Keratinocyte (primary cell): ENCODE data around the gene NAMPT. TPM values are rescaled to one million over a fixed set of nuclear protein-coding genes. Genes with fewer than 3 reads are reported as not detected.
A peak's percentile ranks its signal among the peaks of the same experiment; 100 is the strongest.

ENCODE experiments used
- DNase-seq: peaks from one replicate; pipeline ENCODE4 v3.0.0-alpha.2; 2011; ENCODE audit warnings: low read depth, missing footprints, low spot score
- FAIRE-seq: peaks from 2 replicates; lab custom pipeline; 2011; peaks lifted over from hg19 to GRCh38; lab: Jason Lieb, UNC
- H2AFZ ChIP-seq: 2 replicates; pipeline ENCODE4 v1.6.0; 2012; ENCODE audit warnings: low read length, control low read depth, inconsistent platforms; ENCODE audit not compliant: control insufficient read depth
- H3K27ac ChIP-seq: 2 replicates; pipeline ENCODE4 v1.5.1; 2011; ENCODE audit warnings: low read length; ENCODE audit not compliant: control insufficient read depth, insufficient read depth
- H3K27me3 ChIP-seq: 3 replicates; pipeline ENCODE4 v1.6.0; 2011; ENCODE audit warnings: low read length; ENCODE audit not compliant: control insufficient read depth, insufficient read depth; ENCODE audit errors: extremely low read depth
- H3K36me3 ChIP-seq, 2 experiments: 2 replicates in 1 of 2; 3 replicates in 1 of 2; pipeline ENCODE4 v1.5.1; 2011; ENCODE audit warnings: low read length in 2 of 2, mild to moderate bottlenecking in 1 of 2; ENCODE audit not compliant: control insufficient read depth in 2 of 2, insufficient read depth in 2 of 2; ENCODE audit errors: extremely low read depth in 1 of 2
- H3K4me1 ChIP-seq: 3 replicates; pipeline ENCODE4 v1.5.1; 2011; ENCODE audit warnings: low read length; ENCODE audit not compliant: control insufficient read depth, insufficient read depth; ENCODE audit errors: extremely low read depth
- H3K4me2 ChIP-seq: 3 replicates; pipeline ENCODE4 v1.6.0; 2011; ENCODE audit warnings: low read depth, low read length; ENCODE audit not compliant: control insufficient read depth, insufficient read depth; ENCODE audit errors: extremely low read depth
- H3K4me3 ChIP-seq, 3 experiments: fragments of 200-600 bp in 1 of 3; sonication (generic) in 1 of 3; 2 replicates in 2 of 3; 3 replicates in 1 of 3; pipeline ENCODE4 v1.5.1; 2011 to 2016; ENCODE audit warnings: low read length in 3 of 3, mild to moderate bottlenecking in 3 of 3, control low read depth in 2 of 3, inconsistent platforms in 1 of 3, low read depth in 1 of 3, mixed read lengths in 1 of 3, mixed run types in 1 of 3, moderate library complexity in 1 of 3; ENCODE audit not compliant: control insufficient read depth in 2 of 3, insufficient read depth in 2 of 3; ENCODE audit errors: extremely low read depth in 1 of 3
- H3K79me2 ChIP-seq: 2 replicates; pipeline ENCODE4 v1.6.0; 2012; ENCODE audit warnings: low read length; ENCODE audit not compliant: control insufficient read depth, insufficient read depth
- H3K9ac ChIP-seq: 3 replicates; pipeline ENCODE4 v1.6.0; 2011; ENCODE audit warnings: low read length; ENCODE audit not compliant: control insufficient read depth, insufficient read depth; ENCODE audit errors: extremely low read depth
- H3K9me1 ChIP-seq: 3 replicates; pipeline ENCODE4 v1.6.0; 2011; ENCODE audit warnings: low read length; ENCODE audit not compliant: control insufficient read depth, insufficient read depth; ENCODE audit errors: extremely low read depth
- H3K9me3 ChIP-seq: 2 replicates; pipeline ENCODE4 v1.5.1; 2012; ENCODE audit warnings: low read depth, low read length; ENCODE audit not compliant: control insufficient read depth
- H4K20me1 ChIP-seq: 3 replicates; pipeline ENCODE4 v1.6.0; 2011; ENCODE audit warnings: low read length; ENCODE audit not compliant: control insufficient read depth, insufficient read depth; ENCODE audit errors: extremely low read depth
- EZH2 ChIP-seq: IDR thresholded peaks from one replicate; pipeline ENCODE4 v1.6.1; 2012; ENCODE audit warnings: inconsistent platforms, mild to moderate bottlenecking, low read length, moderate library complexity
- dilution Hi-C: fragments of 300-500 bp; cut with MboI; formaldehyde crosslinking; loops from one replicate; pipeline ENCODE4 v1.7.0; 2020; ENCODE audit warnings: low sequenced_read_pairs; ENCODE audit not compliant: extremely low pct_ligation_motif_present
- polyA plus RNA-seq, 5 experiments: library from polyadenylated mRNA; depleted of rRNA in 3 of 5; stranded (reverse) in 3 of 5; stranded (forward) in 1 of 5; unstranded in 1 of 5; fragments of >200 nt; gene quantifications; 1 replicate in 1 of 5; 2 replicates in 3 of 5; 3 replicates in 1 of 5; pipeline versions ENCODE4 v1.2.1 to v1.2.3, GENCODE V29; 2011 to 2012; ENCODE audit warnings: missing spikeins in 2 of 5, low read depth in 1 of 5, low replicate concordance in 1 of 5
- TF ChIP-seq, protein P1 (sequence below), 3 experiments: IDR thresholded peaks in 1 of 3; conservative IDR thresholded peaks in 1 of 3; optimal IDR thresholded peaks in 1 of 3; 2 replicates in 2 of 3; 3 replicates in 1 of 3; pipeline versions ENCODE3 to v1.5.1; 2011; ENCODE audit warnings: low read length in 3 of 3, mild to moderate bottlenecking in 3 of 3, moderate library complexity in 2 of 3, control low read depth in 1 of 3, inconsistent platforms in 1 of 3; ENCODE audit not compliant: insufficient read depth in 2 of 3; ENCODE audit errors: extremely low read depth in 1 of 3

Gene NAMPT
- polyA plus RNA-seq, 1 donor (not counting 4 experiments of a cell fraction or from before 2014, with no cell fraction given) = 94.2 TPM

DNA sequence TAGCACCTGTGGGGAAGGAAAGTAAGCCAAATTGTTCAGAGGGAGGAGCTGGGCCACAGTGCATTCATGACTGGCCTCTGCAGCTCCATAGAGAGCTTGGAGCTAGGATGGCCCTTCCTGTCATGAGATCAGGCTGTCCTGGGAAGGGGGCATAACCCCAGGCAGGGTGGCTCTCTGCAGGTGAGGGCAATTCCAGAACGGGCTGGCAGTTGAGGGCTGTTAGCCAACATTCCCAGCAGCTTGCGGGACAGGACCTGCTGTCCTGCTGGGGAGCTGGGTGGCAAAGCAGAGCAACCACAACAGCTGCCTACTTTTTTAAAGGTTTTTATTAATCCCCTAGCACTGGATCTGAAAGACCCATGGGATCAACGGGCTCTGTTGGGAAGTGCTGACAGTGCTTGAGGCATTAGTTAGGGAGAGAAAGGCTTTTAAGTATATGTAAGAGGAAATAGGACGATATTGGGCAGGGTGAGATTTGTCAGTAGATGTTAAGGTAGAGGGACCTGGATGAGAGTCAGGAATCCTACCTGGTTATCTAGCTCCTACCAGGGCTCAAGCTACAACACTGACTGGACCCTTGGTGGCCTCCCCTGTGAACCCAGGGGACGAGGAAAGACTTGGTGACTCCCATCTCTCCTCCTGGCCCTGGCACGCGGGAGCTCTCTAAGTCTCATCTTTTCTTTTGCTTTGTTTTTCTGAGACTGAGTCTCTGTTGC is 77.8 kb downstream of the NAMPT start:
- DNase-seq (no peak), FAIRE-seq (no peak)
- Histone ChIP-seq H3K4me1 (peaks cover 13% of the 10 kb centered on the region), H3K27ac (no peak overlapping the region), H3K9me1 (no peaks in the 10 kb centered on the region), H3K36me3 (no peaks in the 10 kb centered on the region), H3K9ac (no peak overlapping the region), H3K79me2 (no peaks in the 10 kb centered on the region), H2AFZ (peak overlapping the region; percentile 40), H4K20me1 (no peaks in the 10 kb centered on the region), H3K27me3 (no peaks in the 10 kb centered on the region), H3K9me3 (no peaks in the 10 kb centered on the region), H3K4me2 (peak overlapping the region; percentile 22), H3K4me3 (no peak overlapping the region)
- dilution Hi-C loops = no loop called here
- TF ChIP-seq, protein P1, sequence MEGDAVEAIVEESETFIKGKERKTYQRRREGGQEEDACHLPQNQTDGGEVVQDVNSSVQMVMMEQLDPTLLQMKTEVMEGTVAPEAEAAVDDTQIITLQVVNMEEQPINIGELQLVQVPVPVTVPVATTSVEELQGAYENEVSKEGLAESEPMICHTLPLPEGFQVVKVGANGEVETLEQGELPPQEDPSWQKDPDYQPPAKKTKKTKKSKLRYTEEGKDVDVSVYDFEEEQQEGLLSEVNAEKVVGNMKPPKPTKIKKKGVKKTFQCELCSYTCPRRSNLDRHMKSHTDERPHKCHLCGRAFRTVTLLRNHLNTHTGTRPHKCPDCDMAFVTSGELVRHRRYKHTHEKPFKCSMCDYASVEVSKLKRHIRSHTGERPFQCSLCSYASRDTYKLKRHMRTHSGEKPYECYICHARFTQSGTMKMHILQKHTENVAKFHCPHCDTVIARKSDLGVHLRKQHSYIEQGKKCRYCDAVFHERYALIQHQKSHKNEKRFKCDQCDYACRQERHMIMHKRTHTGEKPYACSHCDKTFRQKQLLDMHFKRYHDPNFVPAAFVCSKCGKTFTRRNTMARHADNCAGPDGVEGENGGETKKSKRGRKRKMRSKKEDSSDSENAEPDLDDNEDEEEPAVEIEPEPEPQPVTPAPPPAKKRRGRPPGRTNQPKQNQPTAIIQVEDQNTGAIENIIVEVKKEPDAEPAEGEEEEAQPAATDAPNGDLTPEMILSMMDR (optimal IDR thresholded peaks at IDR 0.05 in 1 of 3, IDR thresholded peaks at IDR 0.05 in 1 of 3, conservative IDR thresholded peaks at IDR 0.05 in 1 of 3; ENCODE audit: extremely low read depth in 1 of 3, insufficient read depth in 2 of 3, low read length in 3 of 3) = no peak
- no peak for TF ChIP-seq EZH2

DNA sequence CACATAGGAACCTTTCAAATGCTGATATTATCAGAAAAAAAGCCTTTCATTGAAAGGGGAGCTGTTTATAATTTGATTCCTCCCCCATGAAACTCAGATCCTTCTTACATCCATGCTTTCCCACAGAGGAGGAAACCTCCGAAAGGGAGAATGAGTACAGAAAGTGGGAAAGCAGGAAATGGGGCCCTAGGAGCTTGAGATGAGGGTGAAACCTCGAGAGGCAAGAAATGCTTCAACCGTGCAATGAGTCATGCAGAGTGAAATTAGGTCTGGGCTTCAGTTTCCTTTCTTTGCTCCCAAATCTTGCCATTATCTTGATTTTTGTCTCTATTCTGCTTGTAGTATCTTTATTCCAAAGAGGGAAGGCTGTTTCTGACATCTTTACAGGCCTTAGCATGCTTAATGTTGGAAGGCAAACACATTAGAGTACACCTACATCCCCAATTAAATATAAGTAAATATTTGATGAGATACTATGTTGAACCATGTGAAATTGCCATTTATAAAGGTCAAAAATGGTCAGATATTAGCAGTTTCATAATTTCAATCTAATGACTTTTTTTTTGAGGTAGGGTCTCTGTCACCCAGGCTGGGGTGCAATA is 79.1 kb downstream of the NAMPT start:
- no peaks in the 10 kb centered on the region for H4K20me1 ChIP-seq
- H3K9me3 ChIP-seq = no peaks in the 10 kb centered on the region
- no peaks in the 10 kb centered on the region for H3K36me3 ChIP-seq
- no peak overlapping the region for H3K27ac ChIP-seq
- TF ChIP-seq EZH2 = no peak
- TF ChIP-seq, protein P1 (optimal IDR thresholded peaks at IDR 0.05 in 1 of 3, IDR thresholded peaks at IDR 0.05 in 1 of 3, conservative IDR thresholded peaks at IDR 0.05 in 1 of 3; ENCODE audit: extremely low read depth in 1 of 3, insufficient read depth in 2 of 3, low read length in 3 of 3) = no peak
- H3K4me1 ChIP-seq = peaks cover 13% of the 10 kb centered on the region
- H3K9ac ChIP-seq = no peak overlapping the region
- H3K79me2 ChIP-seq = no peaks in the 10 kb centered on the region
- no peak overlapping the region for H3K4me3 ChIP-seq
- H3K4me2 ChIP-seq = peak overlapping the region; percentile 17
- no peaks in the 10 kb centered on the region for H3K9me1 ChIP-seq
- FAIRE-seq = no peak
- DNase-seq = no peak
- peak overlapping the region; percentile 24 for H2AFZ ChIP-seq
- no peaks in the 10 kb centered on the region for H3K27me3 ChIP-seq
- dilution Hi-C loops = no loop called here
